ENCODE measurements around the gene PHLPP2. TPM values are rescaled to one million over a fixed set of nuclear protein-coding genes. Genes with fewer than 3 reads are reported as not detected.

The PHLPP2 gene
- total and polyA plus RNA-seq, 2 donors = 4.2 to 10.5 TPM

GRCh38 chr16:71737501-71737900 is 13.0 kb upstream of the PHLPP2 start:
- 99% methylated on average over 6 of the region's 6 CpGs for WGBS
- DNase-seq (ENCODE audit: extremely low spot score) = no peak
- no peak overlapping the region for H3K4me3 ChIP-seq (ENCODE audit: low read depth, low read length)
- H3K27ac ChIP-seq (ENCODE audit: low read depth) = no peak overlapping the region
- no peaks in the 10 kb centered on the region for H3K4me1 ChIP-seq (ENCODE audit: insufficient read depth)
- peaks cover 5% of the 10 kb centered on the region for H3K36me3 ChIP-seq (ENCODE audit: insufficient read depth)

- H3K4me3 ChIP-seq (ENCODE audit: low read depth, low read length) = no peak overlapping the region
- H3K27ac ChIP-seq (ENCODE audit: low read depth) = no peak overlapping the region
- H3K4me1 ChIP-seq (ENCODE audit: insufficient read depth) = no peaks in the 10 kb centered on the region
- H3K36me3 ChIP-seq (ENCODE audit: insufficient read depth) = peaks cover 10% of the 10 kb centered on the region
- WGBS = 84% methylated on average over 5 of the region's 5 CpGs
- DNase-seq (ENCODE audit: extremely low spot score) = no peak
These were observed 10.0 kb upstream of the PHLPP2 start for GRCh38 chr16:71734511-71734910.

- WGBS = 81% methylated on average over 3 of the region's 3 CpGs
- Histone ChIP-seq H3K36me3 (ENCODE audit: insufficient read depth) (peaks cover 10% of the 10 kb centered on the region), H3K27ac (ENCODE audit: low read depth) (no peak overlapping the region), H3K4me3 (ENCODE audit: low read depth, low read length) (no peak overlapping the region), H3K4me1 (ENCODE audit: insufficient read depth) (no peaks in the 10 kb centered on the region)
- DNase-seq (ENCODE audit: extremely low spot score) = no peak
These were observed 8.1 kb upstream of the PHLPP2 start for GRCh38 chr16:71732587-71732986.

- Histone ChIP-seq H3K36me3 (ENCODE audit: insufficient read depth) (peaks cover 7% of the 10 kb centered on the region), H3K4me3 (ENCODE audit: low read depth, low read length) (no peak overlapping the region), H3K27ac (ENCODE audit: low read depth) (no peak overlapping the region), H3K4me1 (ENCODE audit: insufficient read depth) (no peaks in the 10 kb centered on the region)
- 86% methylated on average over 8 of the region's 8 CpGs for WGBS
- DNase-seq (ENCODE audit: extremely low spot score) = no peak
These were observed 3.2 kb upstream of the PHLPP2 start for GRCh38 chr16:71727551-71728324.

GRCh38 chr16:71726476-71727315 is 2.2 kb upstream of the PHLPP2 start:
- H3K4me3 ChIP-seq (ENCODE audit: low read depth, low read length) = no peak overlapping the region
- H3K36me3 ChIP-seq (ENCODE audit: insufficient read depth) = peaks cover 4% of the 10 kb centered on the region
- no peak overlapping the region for H3K27ac ChIP-seq (ENCODE audit: low read depth)
- no peaks in the 10 kb centered on the region for H3K4me1 ChIP-seq (ENCODE audit: insufficient read depth)
- WGBS = 49% methylated on average over 4 of the region's 4 CpGs
- no peak for DNase-seq (ENCODE audit: extremely low spot score)

- no peaks in the 10 kb centered on the region for H3K36me3 ChIP-seq (ENCODE audit: insufficient read depth)
- H3K4me1 ChIP-seq (ENCODE audit: insufficient read depth) = no peaks in the 10 kb centered on the region
- H3K4me3 ChIP-seq (ENCODE audit: low read depth, low read length) = peak overlapping the region; percentile 85
- H3K27ac ChIP-seq (ENCODE audit: low read depth) = peak overlapping the region; percentile 80
- WGBS = under 1% methylated on average over 103 of the region's 104 CpGs
- no peak for DNase-seq (ENCODE audit: extremely low spot score)
These were observed 773 bp downstream of the PHLPP2 start for GRCh38 chr16:71723537-71724319.

GRCh38 chr16:71722801-71723536 is 1.5 kb downstream of the PHLPP2 start:
- Histone ChIP-seq H3K27ac (ENCODE audit: low read depth) (peak overlapping the region; percentile 80), H3K36me3 (ENCODE audit: insufficient read depth) (no peaks in the 10 kb centered on the region), H3K4me1 (ENCODE audit: insufficient read depth) (no peaks in the 10 kb centered on the region), H3K4me3 (ENCODE audit: low read depth, low read length) (peak overlapping the region; percentile 85)
- no peak for DNase-seq (ENCODE audit: extremely low spot score)
- WGBS = under 1% methylated on average over 59 of the region's 59 CpGs

GRCh38 chr16:71721066-71721740 is 3.3 kb downstream of the PHLPP2 start:
- H3K4me1 ChIP-seq (ENCODE audit: insufficient read depth) = no peaks in the 10 kb centered on the region
- no peak overlapping the region for H3K27ac ChIP-seq (ENCODE audit: low read depth)
- no peak for DNase-seq (ENCODE audit: extremely low spot score)
- H3K4me3 ChIP-seq (ENCODE audit: low read depth, low read length) = no peak overlapping the region
- 77% methylated on average over 8 of the region's 8 CpGs for WGBS
- no peaks in the 10 kb centered on the region for H3K36me3 ChIP-seq (ENCODE audit: insufficient read depth)

- Histone ChIP-seq H3K27ac (ENCODE audit: low read depth) (no peak overlapping the region), H3K4me3 (ENCODE audit: low read depth, low read length) (no peak overlapping the region), H3K4me1 (ENCODE audit: insufficient read depth) (no peaks in the 10 kb centered on the region), H3K36me3 (ENCODE audit: insufficient read depth) (no peaks in the 10 kb centered on the region)
- DNase-seq (ENCODE audit: extremely low spot score) = no peak
- WGBS = 42% methylated on average over 1 of the region's 1 CpG
These were observed 12.0 kb downstream of the PHLPP2 start for GRCh38 chr16:71712501-71712900.

- H3K4me3 ChIP-seq (ENCODE audit: low read depth, low read length) = no peak overlapping the region
- H3K4me1 ChIP-seq (ENCODE audit: insufficient read depth) = no peaks in the 10 kb centered on the region
- no peak overlapping the region for H3K27ac ChIP-seq (ENCODE audit: low read depth)
- H3K36me3 ChIP-seq (ENCODE audit: insufficient read depth) = no peaks in the 10 kb centered on the region
- 79% methylated on average over 3 of the region's 3 CpGs for WGBS
- no peak for DNase-seq (ENCODE audit: extremely low spot score)
These were observed 12.7 kb downstream of the PHLPP2 start for GRCh38 chr16:71711789-71712188.

- no peak overlapping the region for H3K27ac ChIP-seq (ENCODE audit: low read depth)
- DNase-seq (ENCODE audit: extremely low spot score) = no peak
- 60% methylated on average over 2 of the region's 2 CpGs for WGBS
These were observed 15.2 kb downstream of the PHLPP2 start for GRCh38 chr16:71709229-71709781.

GRCh38 chr16:71708696-71709095 is 15.8 kb downstream of the PHLPP2 start:
- no peak overlapping the region for H3K27ac ChIP-seq (ENCODE audit: low read depth)

More at GRCh38 chr16:71709229-71709781, 15.2 kb downstream of the PHLPP2 start:
- Histone ChIP-seq H3K36me3 (ENCODE audit: insufficient read depth) (no peaks in the 10 kb centered on the region), H3K4me1 (ENCODE audit: insufficient read depth) (no peaks in the 10 kb centered on the region), H3K4me3 (ENCODE audit: low read depth, low read length) (no peak overlapping the region)

More at GRCh38 chr16:71708696-71709095, 15.8 kb downstream of the PHLPP2 start:
- H3K4me3 ChIP-seq (ENCODE audit: low read depth, low read length) = no peak overlapping the region
- WGBS = 97% methylated on average over 2 of the region's 2 CpGs
- H3K4me1 ChIP-seq (ENCODE audit: insufficient read depth) = no peaks in the 10 kb centered on the region
- no peaks in the 10 kb centered on the region for H3K36me3 ChIP-seq (ENCODE audit: insufficient read depth)
- no peak for DNase-seq (ENCODE audit: extremely low spot score)
